HL-60 (cell line): ENCODE measurements around the gene AGBL2.

Experiments
- CTCF ChIP-seq: IDR thresholded peaks from one replicate; pipeline ENCODE4 v1.5.1; 2011; ENCODE audit warnings: low read length, control low read depth, inconsistent platforms; ENCODE audit not compliant: insufficient read depth
- GABPA ChIP-seq: IDR thresholded peaks from 2 replicates; pipeline ENCODE4 v1.6.1; 2012; ENCODE audit warnings: low read depth
- POLR2AphosphoS5 ChIP-seq: IDR thresholded peaks from 2 replicates; pipeline ENCODE4 v1.6.1; 2012; ENCODE audit warnings: low read depth
- REST ChIP-seq: IDR thresholded peaks from 2 replicates; pipeline ENCODE4 v1.6.1; 2012; ENCODE audit warnings: low read depth; ENCODE audit not compliant: insufficient replicate concordance
- SPI1 ChIP-seq: IDR thresholded peaks from 2 replicates; pipeline ENCODE4 v1.6.1; 2012; ENCODE audit warnings: low read depth, mild to moderate bottlenecking, borderline replicate concordance

GRCh38 chr11:47659276-47659675 is 55.9 kb downstream of the AGBL2 start:
- no peak for TF ChIP-seq CTCF
- no peak for TF ChIP-seq POLR2AphosphoS5
- no peak for TF ChIP-seq REST
- TF ChIP-seq GABPA: no peak
- TF ChIP-seq SPI1: no peak
